Heart left ventricle (tissue), 16 donors: Measurements from ENCODE around the gene ABHD12B. TPM values are rescaled to one million over a fixed set of nuclear protein-coding genes. Genes with fewer than 3 reads are reported as not detected.

Source experiments
- ATAC-seq, 4 donors: fragments of 200-7000 bp; cut with Tn5 transposase; one replicate each; pipeline ENCODE4 v1.9.1; 2020 to 2022; ENCODE audit warnings: moderate library complexity in 4 of 4, mild to moderate bottlenecking in 3 of 4, moderate number of reproducible peaks in 1 of 4
- DNase-seq, 5 donors: peaks; one replicate each; pipeline ENCODE4 v3.0.0-alpha.2; 2020
- H3K27ac ChIP-seq, 12 donors: fragments of 200-600 bp; sonication (generic) in 4 of 12; one replicate each; pipeline versions ENCODE4 v1.5.0 to v1.8.0; 2016 to 2022; ENCODE audit warnings: mild to moderate bottlenecking in 2 of 12
- H3K27me3 ChIP-seq, 9 donors: fragments of 200-600 bp; sonication (generic) in 2 of 9; one replicate each; pipeline versions ENCODE4 v1.5.1 to v1.8.0; 2016 to 2022; ENCODE audit warnings: mild to moderate bottlenecking in 3 of 9
- H3K36me3 ChIP-seq, 9 donors: fragments of 200-600 bp; sonication (generic) in 2 of 9; one replicate each; pipeline versions ENCODE4 v1.5.0 to v1.8.0; 2018 to 2022; ENCODE audit warnings: mild to moderate bottlenecking in 2 of 9
- H3K4me1 ChIP-seq, 12 donors: fragments of 200-600 bp; sonication (generic) in 4 of 12; one replicate each; pipeline versions ENCODE4 v1.5.0 to v1.8.0; 2016 to 2022; ENCODE audit warnings: mild to moderate bottlenecking in 3 of 12
- H3K4me3 ChIP-seq, 12 donors: fragments of 200-600 bp; sonication (generic) in 4 of 12; one replicate each; pipeline versions ENCODE4 v1.5.0 to v1.8.0; 2017 to 2022; ENCODE audit warnings: mild to moderate bottlenecking in 9 of 12, moderate library complexity in 4 of 12
- H3K9me3 ChIP-seq, 12 donors: fragments of 200-600 bp; sonication (generic) in 4 of 12; one replicate each; pipeline versions ENCODE4 v1.5.0 to v1.8.0; 2016 to 2022; ENCODE audit warnings: mild to moderate bottlenecking in 1 of 12
- CTCF ChIP-seq, 12 donors: fragments of 200-600 bp; sonication (generic) in 4 of 12; IDR thresholded peaks; one replicate each; pipeline versions ENCODE4 v1.5.0 to v1.8.0; 2018 to 2022; ENCODE audit warnings: antibody characterized with exemption in 12 of 12, mild to moderate bottlenecking in 5 of 12
- POLR2A ChIP-seq, 2 donors: fragments of 450-650 bp; IDR thresholded peaks; one replicate each; pipeline ENCODE4 v1.6.1; 2017; ENCODE audit warnings: antibody characterized with exemption in 2 of 2, mild to moderate bottlenecking in 2 of 2, moderate library complexity in 2 of 2
- WGBS, 4 donors: extraction: QIAGEN DNeasy Blood & Tissue Kit in 2 of 4; methylation state at CpG; one replicate each; pipeline versions ENCODE4 v1.1.5 to v1.1.7; 2013 to 2018; 5-methylcytosine and 5-hydroxymethylcytosine counted together
- intact Hi-C, 10 donors: fragments of 100-400 bp; cut with DNase I; formaldehyde crosslinking; loops; one replicate each; pipeline versions ENCODE4 v1.11.1 to v1.14.2; 2022
- polyA plus RNA-seq, 2 donors: library from polyadenylated mRNA; stranded (reverse); fragments of 200-250 nt; gene quantifications; one replicate each; pipeline ENCODE4 v1.2.3, GENCODE V29; 2013
- total RNA-seq, 9 donors: library from RNA; depleted of rRNA in 2 of 9; stranded (reverse); fragments of >200 nt in 2 of 9; fragmentation: NEBNext Ultra II Directional in 3 of 9; extraction: Animal tissue kit (Norgen Biotek cat#: 25700) in 3 of 9; gene quantifications; one replicate each; pipeline versions ENCODE4 v1.1.0 to v1.2.4, GENCODE V29; 2016 to 2023
- donor health status: ischemic (EF 13 %, LVEDD 7.1; RV severe dilation, severe dysfunction).
- donor health status: healthy with polysubstance abuse.
- donor health status: DM: no; HTN: yes; CAD: no.
- donor health status: DM: no; HTN: no; CAD: no.
- donor health status: ischemic (EF 25% LVEDD 6.9; RV normal size, moderate dysfunction).
- donor health status: ischemic (EF 25% LVEDD 5.7; RV mildly dilated, moderate dysfunction).
- donor health status: healthy.
- donor health status: DM: yes; HTN: yes; CAD: no.
- donor health status: ischemic (EF 35%, LVEDD 5.7; RV mildly dilated, moderate dysfunction).
- donor health status: nonischemic (EF 11% LVEDD 7.7; RV severe dilation, severe dysfunction).
- donor health status: DM: yes; HTN: yes; CAD: no.
- donor health status: PGD.
- donor health status: ischemic (EF 29% LVEDD 5.4; RV normal size, mild dysfunction).
- donor health status: nonischemic (EF 23%, LVEDD 6.1; RV moderate dilation, normal function).

Gene ABHD12B
- total and polyA plus RNA-seq, 11 donors, result 1.2 TPM; not detected in 10

- DNase-seq, result peak in 1 of 5 donors; percentile 11
Measured at GRCh38 chr14:50928002-50928635, 56.3 kb downstream of the ABHD12B start.

GRCh38 chr14:50929506-50929905 is 57.7 kb downstream of the ABHD12B start:
- no peak for ATAC-seq

More at GRCh38 chr14:50928002-50928635, 56.3 kb downstream of the ABHD12B start:
- Histone ChIP-seq H3K27ac (peak overlapping the region in 1 of 12 donors; percentile 84), H3K9me3 (no peaks in the 10 kb centered on the region), H3K4me1 (peaks cover 0 to 36% (median 0%) of the 10 kb centered on the region in 12 donors), H3K36me3 (peaks cover 0 to 64% (median 37%) of the 10 kb centered on the region in 9 donors), H3K27me3 (no peaks in the 10 kb centered on the region), H3K4me3 (no peak overlapping the region)
- TF ChIP-seq POLR2A (IDR thresholded peaks at IDR 0.05) (no peak), CTCF (IDR thresholded peaks at IDR 0.05) (no peak)
- intact Hi-C loops, result no loop called here
- 89 to 94% (median 93%) methylated on average over 6 of the region's 6 CpGs for WGBS, 4 donors
- ATAC-seq, result peak in 3 of 4 donors; percentile 58 to 82 (median 72)

GRCh38 chr14:50931559-50931958 is 59.7 kb downstream of the ABHD12B start:
- WGBS, 4 donors, result 87 to 98% (median 98%) methylated on average over 3 of the region's 3 CpGs
- no peak overlapping the region for H3K27ac ChIP-seq
- H3K9me3 ChIP-seq, result no peaks in the 10 kb centered on the region
- H3K4me1 ChIP-seq, result peaks cover 0 to 33% (median 0%) of the 10 kb centered on the region in 12 donors
- no peak overlapping the region for H3K4me3 ChIP-seq
- peaks cover 0 to 68% (median 30%) of the 10 kb centered on the region in 9 donors for H3K36me3 ChIP-seq
- intact Hi-C loops, result no loop called here
- TF ChIP-seq CTCF (IDR thresholded peaks at IDR 0.05), result no peak
- ATAC-seq (no peak), DNase-seq (no peak)
- no peaks in the 10 kb centered on the region for H3K27me3 ChIP-seq

More at GRCh38 chr14:50929506-50929905, 57.7 kb downstream of the ABHD12B start:
- H3K4me1 ChIP-seq, result peaks cover 0 to 39% (median 0%) of the 10 kb centered on the region in 12 donors
- H3K36me3 ChIP-seq, result peaks cover 0 to 64% (median 30%) of the 10 kb centered on the region in 9 donors
- no peak overlapping the region for H3K4me3 ChIP-seq
- no peak for DNase-seq
- H3K27ac ChIP-seq, result no peak overlapping the region
- WGBS, 4 donors, result 66 to 87% (median 83%) methylated on average over 2 of the region's 2 CpGs
- TF ChIP-seq POLR2A (IDR thresholded peaks at IDR 0.05) (no peak), CTCF (IDR thresholded peaks at IDR 0.05) (no peak)
- intact Hi-C loops, result no loop called here
- H3K9me3 ChIP-seq, result no peaks in the 10 kb centered on the region
- H3K27me3 ChIP-seq, result no peaks in the 10 kb centered on the region

GRCh38 chr14:50932156-50932555 is 60.3 kb downstream of the ABHD12B start:
- ATAC-seq, result no peak
- peak overlapping the region in 1 of 12 donors; percentile 46 for H3K27ac ChIP-seq
- no peaks in the 10 kb centered on the region for H3K27me3 ChIP-seq
- H3K9me3 ChIP-seq, result no peaks in the 10 kb centered on the region
- H3K36me3 ChIP-seq, result peaks cover 0 to 68% (median 30%) of the 10 kb centered on the region in 9 donors
- no peak for DNase-seq
- WGBS, 4 donors, result 43 to 63% (median 62%) methylated on average over 1 of the region's 1 CpG
- no peak overlapping the region for H3K4me3 ChIP-seq
- intact Hi-C loops, result no loop called here
- peaks cover 0 to 35% (median 0%) of the 10 kb centered on the region in 12 donors for H3K4me1 ChIP-seq
- TF ChIP-seq CTCF (IDR thresholded peaks at IDR 0.05) (no peak), POLR2A (IDR thresholded peaks at IDR 0.05) (no peak)
